Measurements from ENCODE around the gene TOMM7.
"Not testable (repeated sequence)": the region's sequence is repeated elsewhere in the genome, so short reads cannot be mapped to it uniquely, and the experiment has no call there.

Gene TOMM7

DNA sequence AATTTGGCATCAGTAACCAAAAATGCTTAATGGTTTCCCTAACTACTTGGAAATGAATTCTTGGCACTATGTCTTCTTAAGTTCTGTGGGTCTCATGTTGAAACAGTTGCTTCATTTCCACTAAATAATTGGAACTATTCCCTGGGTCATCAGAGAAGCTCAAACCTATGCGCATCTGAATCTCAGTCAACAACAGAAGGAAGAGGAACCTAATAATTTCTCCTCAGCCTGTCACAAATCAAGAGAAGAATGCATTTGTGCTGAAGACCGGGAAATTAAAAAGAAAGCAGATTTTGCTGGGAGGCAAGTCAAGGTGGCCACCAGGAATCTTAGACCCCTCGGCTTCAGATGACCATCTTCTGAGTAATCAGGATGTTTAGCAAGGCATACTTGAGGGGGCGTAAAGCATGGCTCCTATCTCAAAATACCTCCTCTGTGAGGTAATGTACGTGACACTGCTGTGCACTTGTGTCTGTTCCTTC is 41.4 kb downstream of the TOMM7 start:
- no peak for DNase-seq

DNA sequence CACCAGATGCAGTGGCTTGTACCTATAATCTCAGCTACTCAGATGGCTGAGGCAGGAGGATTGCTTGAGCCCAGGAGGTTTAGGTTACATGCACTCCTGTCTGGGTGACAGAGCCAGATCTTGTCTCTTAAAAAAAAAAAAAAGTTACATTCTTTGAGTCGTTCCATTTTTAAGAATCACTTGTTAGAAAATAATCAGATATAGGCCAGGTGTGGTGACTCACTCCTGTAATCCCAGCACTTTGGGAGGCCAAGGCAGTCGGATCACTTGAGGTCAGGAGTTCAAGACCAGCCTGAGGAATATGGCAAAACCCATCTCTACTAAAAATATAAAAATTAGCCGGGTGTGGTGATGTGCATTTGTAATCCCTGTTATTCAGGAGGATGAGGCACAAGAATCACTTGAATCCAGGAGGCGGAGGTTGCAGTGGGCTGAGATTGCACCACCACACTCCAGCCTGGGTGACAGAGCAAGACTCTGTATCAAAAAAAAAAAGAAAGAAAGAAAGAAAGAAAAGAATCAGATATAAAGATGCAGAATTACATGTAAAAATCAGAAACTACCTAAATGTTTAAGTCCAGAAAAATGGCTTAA is 42.8 kb downstream of the TOMM7 start:
- not testable (repeated sequence) for DNase-seq

DNA sequence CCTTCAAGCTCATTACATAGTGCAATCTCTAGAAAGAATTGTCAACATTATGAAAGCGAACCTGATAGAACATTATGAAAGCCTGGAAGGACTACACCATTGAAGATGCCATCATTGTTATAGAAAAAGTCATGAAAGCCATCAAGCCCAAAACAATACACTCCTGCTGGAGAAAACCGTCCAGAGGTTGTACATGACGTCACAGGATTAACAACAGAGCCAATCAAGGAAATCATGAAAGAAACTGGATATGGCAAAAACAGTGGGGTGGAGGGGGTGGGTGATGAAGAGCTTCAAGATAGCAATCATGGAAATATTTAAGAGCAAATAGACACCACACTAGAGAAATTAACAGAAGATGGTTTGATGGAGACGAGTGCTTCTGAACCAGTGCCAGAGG is 45.7 kb downstream of the TOMM7 start:
- DNase-seq, result no peak

DNA sequence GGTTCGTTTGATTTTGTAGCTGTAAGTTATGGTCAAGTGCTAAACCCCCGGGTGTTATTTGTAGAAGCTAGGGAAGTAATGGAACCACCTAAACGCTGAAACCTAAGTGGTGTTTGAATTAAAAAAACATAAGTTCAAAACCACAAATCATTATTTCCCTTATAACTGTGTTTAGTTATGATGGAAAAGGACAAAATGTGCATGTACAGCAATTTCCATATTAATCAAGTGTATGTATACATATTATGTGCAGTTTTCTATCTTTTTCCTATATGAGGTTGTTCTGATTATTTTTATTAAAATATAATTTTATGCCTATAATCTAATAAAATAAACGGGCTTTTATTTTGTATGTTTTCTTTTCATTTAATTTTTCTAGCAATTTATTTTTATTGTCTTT is 49.8 kb downstream of the TOMM7 start:
- no peak for DNase-seq

DNA sequence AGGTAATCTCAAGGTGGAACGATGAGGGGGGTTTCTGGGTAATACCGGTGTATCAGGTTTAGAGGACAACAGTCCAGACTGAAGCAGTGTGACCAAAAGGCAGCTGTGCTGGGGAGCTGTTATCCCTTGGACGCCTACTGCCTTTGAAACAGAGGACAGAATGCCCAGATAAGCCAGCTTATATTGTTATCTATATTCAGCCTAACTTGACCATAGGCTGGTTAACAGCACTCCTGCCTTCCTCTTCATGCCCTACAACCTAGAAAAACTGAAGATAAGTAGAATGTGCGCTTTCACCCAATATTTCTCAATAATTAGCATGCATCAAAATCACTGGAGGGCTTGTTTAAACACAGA is 50.8 kb downstream of the TOMM7 start:
- DNase-seq, result no peak

DNA sequence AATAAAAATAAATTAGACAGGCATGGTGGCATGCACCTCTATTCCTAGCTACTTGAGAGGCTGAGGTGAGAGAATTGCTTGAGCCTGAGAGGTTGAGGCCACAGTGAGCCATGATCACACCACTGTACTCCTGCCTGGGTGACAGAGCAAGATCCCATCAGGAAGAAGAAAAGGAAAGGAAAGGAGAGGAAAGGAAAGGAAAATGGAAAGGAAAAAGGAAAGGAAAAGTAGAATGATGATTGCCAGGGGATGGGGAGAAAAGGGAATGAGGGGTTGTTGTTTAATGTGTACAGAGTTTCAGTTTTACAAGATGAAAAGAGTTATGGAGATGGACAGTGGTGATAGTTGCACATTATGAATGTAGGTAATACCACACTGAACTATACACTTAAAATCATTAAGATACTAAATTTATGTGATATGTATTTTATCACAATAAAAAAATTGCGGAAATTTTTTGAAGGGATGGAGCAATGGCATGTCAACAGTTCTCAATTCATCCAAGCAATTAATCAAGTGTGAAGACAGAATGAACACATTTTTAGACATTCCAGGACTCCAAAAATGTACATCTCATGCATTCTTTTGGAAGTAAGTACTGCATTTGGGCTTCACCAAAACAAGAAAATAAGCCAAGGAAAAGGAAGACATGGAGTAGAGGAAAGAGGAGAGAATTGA is 51.3 kb downstream of the TOMM7 start:
- no peak for DNase-seq

DNA sequence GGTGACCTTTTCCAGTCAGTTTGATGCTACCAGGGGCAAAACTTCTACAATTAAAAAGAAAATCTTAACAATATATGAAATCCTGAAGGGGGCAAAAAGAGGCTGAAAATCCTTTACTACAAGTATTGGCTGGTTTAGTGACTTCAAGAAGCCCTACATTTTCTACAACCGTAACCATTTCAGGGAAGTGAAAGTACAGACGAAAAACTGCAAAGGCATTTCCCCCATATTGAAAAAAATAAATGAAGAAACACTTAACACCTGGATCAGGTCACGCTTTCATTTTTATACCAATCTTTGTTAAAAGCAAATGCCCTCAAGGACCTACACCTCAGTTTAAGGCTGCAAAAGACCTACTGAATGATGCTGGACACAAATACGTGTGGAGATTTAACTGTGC is 57.0 kb downstream of the TOMM7 start:
- DNase-seq, result no peak
